Muscle of leg (tissue), 16 donors: ENCODE data around the gene UCHL3. TPM values are rescaled to one million over a fixed set of nuclear protein-coding genes. Genes with fewer than 3 reads are reported as not detected.

Experiments used
- DNase-seq: peaks from one replicate; pipeline ENCODE4 v3.0.0; 2013
- H3K27ac ChIP-seq: one replicate; pipeline ENCODE4 v1.5.1; 2013; ENCODE audit warnings: mild to moderate bottlenecking, low read length, control low read depth
- H3K27me3 ChIP-seq: one replicate; pipeline ENCODE4 v1.6.1; 2013; ENCODE audit warnings: low read length; ENCODE audit not compliant: control insufficient read depth, insufficient read depth
- H3K36me3 ChIP-seq: one replicate; pipeline ENCODE4 v1.6.1; 2013; ENCODE audit warnings: low read length; ENCODE audit not compliant: control insufficient read depth, insufficient read depth
- H3K4me1 ChIP-seq: one replicate; pipeline ENCODE4 v1.6.1; 2013; ENCODE audit warnings: low read length; ENCODE audit not compliant: control insufficient read depth, insufficient read depth
- H3K4me3 ChIP-seq: one replicate; pipeline ENCODE4 v1.5.1; 2013; ENCODE audit warnings: low read length, control low read depth
- H3K9me3 ChIP-seq: replicated peaks from 2 replicates; pipeline ENCODE4 v1.6.1; 2013; ENCODE audit warnings: low read depth, low read length; ENCODE audit not compliant: control insufficient read depth
- WGBS: methylation state at CpG from one replicate; pipeline ENCODE4 v1.1.5; 2013; ENCODE audit warnings: missing lambda C conversion rate; ENCODE audit not compliant: insufficient coverage; 5-methylcytosine and 5-hydroxymethylcytosine counted together
- long read RNA-seq, 11 donors: transcript quantifications; one replicate each; lab custom pipeline, GENCODE V29; 2026
- polyA plus RNA-seq, 8 donors: library from polyadenylated mRNA; unstranded; fragments of 120-200 nt; gene quantifications; one replicate each; pipeline versions ENCODE4 v1.2.1 to v1.2.3, GENCODE V29; 2013; ENCODE audit warnings: inconsistent platforms in 1 of 8, low replicate concordance in 1 of 8; ENCODE audit not compliant: insufficient read length in 8 of 8, insufficient read depth in 1 of 8
- total RNA-seq: library from RNA; stranded (reverse); fragments of 120-200 nt; gene quantifications from one replicate; pipeline ENCODE4 v1.2.4, GENCODE V29; 2013

The UCHL3 gene
- 23.9 TPM for total RNA-seq
- 10 to 100 TPM; 15.4 to 23.0 (median 17.9) TPM for polyA plus RNA-seq
- long read RNA-seq, donor 1, partial matches to known transcripts: 0 of 6 reads
- long read RNA-seq, donor 1, other reads (novel, unspliced or antisense): 6 of 6 reads
- long read RNA-seq, donor 2: 0 reads
- long read RNA-seq, donor 3, partial matches to known transcripts: 0 of 15 reads
- long read RNA-seq, donor 3, other reads (novel, unspliced or antisense): 14 of 15 reads
- long read RNA-seq, donor 4, partial matches to known transcripts: 0 of 6 reads
- long read RNA-seq, donor 4, other reads (novel, unspliced or antisense): 6 of 6 reads
- long read RNA-seq, donor 5, partial matches to known transcripts: 0 of 30 reads
- long read RNA-seq, donor 5, other reads (novel, unspliced or antisense): 29 of 30 reads
- long read RNA-seq, donor 6, partial matches to known transcripts: 0 of 23 reads
- long read RNA-seq, donor 6, other reads (novel, unspliced or antisense): 22 of 23 reads
- long read RNA-seq, donor 7, partial matches to known transcripts: 0 of 13 reads
- long read RNA-seq, donor 7, other reads (novel, unspliced or antisense): 10 of 13 reads
- long read RNA-seq, donor 8, partial matches to known transcripts: 0 of 10 reads
- long read RNA-seq, donor 8, other reads (novel, unspliced or antisense): 7 of 10 reads
- long read RNA-seq, donor 9: 0 reads
- long read RNA-seq, donor 10, partial matches to known transcripts: 0 of 9 reads
- long read RNA-seq, donor 10, other reads (novel, unspliced or antisense): 8 of 9 reads
- long read RNA-seq, donor 11, partial matches to known transcripts: 0 of 13 reads
- long read RNA-seq, donor 11, other reads (novel, unspliced or antisense): 13 of 13 reads

GRCh38 chr13:75549262-75550158, at the start of gene UCHL3:
UCHL3 (plus strand) TSS chr13:75549791; CDS start chr13:75549821, 30 bp downstream.
- Histone ChIP-seq H3K4me3 (peak within 1 kb of the TSS; percentile 75), H3K27me3 (no peaks in the 10 kb centered on the region), H3K9me3 (no peaks in the 10 kb centered on the region), H3K27ac (peak within 1 kb of the TSS; percentile 78), H3K4me1 (peaks cover 9% of the 10 kb centered on the region), H3K36me3 (peaks cover 2% of the 10 kb centered on the region)
- peak; percentile 97 for DNase-seq
- under 1% methylated on average over 63 of the region's 74 CpGs for WGBS

GRCh38 chr13:75505327-75505726, 44.3 kb upstream of the UCHL3 start:
- 33% methylated on average over 1 of the region's 3 CpGs for WGBS

GRCh38 chr13:75506018-75506417, 43.6 kb upstream of the UCHL3 start:
- H3K4me1 ChIP-seq: peaks cover 4% of the 10 kb centered on the region
- no peak overlapping the region for H3K27ac ChIP-seq
- H3K36me3 ChIP-seq: no peaks in the 10 kb centered on the region
- no peak overlapping the region for H3K4me3 ChIP-seq
- H3K27me3 ChIP-seq: no peaks in the 10 kb centered on the region
- WGBS: 83% methylated on average over 1 of the region's 1 CpG
- peak; percentile 29 for DNase-seq
- H3K9me3 ChIP-seq: no peaks in the 10 kb centered on the region

More at GRCh38 chr13:75505327-75505726, 44.3 kb upstream of the UCHL3 start:
- no peak overlapping the region for H3K27ac ChIP-seq
- H3K4me1 ChIP-seq: peaks cover 4% of the 10 kb centered on the region
- no peaks in the 10 kb centered on the region for H3K36me3 ChIP-seq
- H3K9me3 ChIP-seq: no peaks in the 10 kb centered on the region
- DNase-seq: peak; percentile 79
- no peaks in the 10 kb centered on the region for H3K27me3 ChIP-seq
- H3K4me3 ChIP-seq: no peak overlapping the region

DNA sequence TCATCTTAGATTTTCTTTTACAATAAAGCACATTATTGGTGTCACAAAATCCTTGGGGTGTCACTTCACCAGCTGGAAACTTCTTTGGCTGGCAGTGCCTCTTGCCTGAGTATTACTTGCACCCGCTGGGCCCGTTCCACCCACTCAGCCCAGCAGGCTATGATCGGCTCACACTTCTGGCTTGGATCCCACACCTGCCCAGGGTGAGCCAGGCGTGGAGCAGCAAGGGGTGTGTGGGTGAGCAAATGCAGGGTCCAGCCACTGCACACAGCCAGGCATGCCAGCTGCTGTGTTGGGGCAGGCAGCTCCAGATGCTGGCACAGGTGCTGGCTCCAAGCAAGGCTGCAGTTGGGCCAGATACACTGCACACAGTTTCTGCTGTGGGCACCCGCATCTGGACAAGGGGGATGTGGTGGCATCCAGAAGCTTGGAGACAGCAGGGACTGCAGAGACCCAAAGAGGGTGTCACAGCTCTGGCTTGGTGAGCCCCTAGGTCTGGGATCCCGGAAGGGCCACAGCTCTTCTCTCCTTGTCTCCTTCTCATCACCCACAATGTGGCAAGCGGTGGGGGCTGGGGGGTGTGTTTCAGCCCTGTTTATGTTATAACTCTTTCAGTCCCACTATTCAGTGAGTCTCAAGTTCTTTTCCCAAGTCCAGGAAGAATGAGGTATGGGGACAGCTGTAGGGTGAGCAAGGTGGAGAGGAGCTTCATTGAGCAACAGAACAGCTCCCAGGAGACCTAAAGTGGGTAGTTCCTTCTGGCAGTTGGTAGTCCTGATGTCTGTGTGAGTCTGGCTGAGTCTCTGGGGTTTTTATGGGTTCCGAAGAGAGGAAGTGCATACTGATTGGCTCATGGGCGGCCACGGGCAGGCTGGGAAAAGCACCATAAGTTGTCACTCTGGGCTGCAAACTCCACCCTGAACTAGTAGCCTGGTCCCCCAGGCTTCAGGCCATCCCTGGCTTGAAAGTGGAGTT, 42.3 kb upstream of the UCHL3 start:
- 70% methylated on average over 8 of the region's 10 CpGs for WGBS

DNA sequence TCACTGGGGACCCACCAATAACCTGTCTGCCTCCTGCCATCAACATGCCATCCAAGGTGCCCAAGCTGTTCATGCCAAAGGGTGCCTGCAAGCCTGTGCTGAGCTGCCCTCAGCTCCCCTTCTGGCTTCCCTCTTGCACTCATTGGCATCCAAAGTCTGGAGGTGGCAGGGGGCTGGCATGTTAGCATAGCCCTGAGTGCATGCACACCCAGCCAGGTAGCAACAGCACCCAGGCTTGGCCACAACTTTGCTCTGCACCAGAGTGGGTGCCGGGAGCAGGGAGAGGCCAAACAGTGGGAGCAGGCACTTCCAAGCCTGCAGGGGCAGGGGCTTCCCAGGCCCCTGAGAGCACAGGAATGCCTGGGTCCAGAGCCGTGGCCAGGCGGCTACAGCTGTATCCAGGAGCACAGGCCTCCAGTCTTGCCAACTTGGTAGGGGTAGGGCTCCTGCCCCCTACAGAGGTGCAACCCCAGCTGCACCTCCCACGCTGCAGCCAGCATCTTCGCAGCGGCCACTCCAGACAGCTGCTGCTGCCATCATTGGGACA, 41.5 kb upstream of the UCHL3 start:
- Histone ChIP-seq H3K27ac (no peak overlapping the region), H3K27me3 (no peaks in the 10 kb centered on the region), H3K36me3 (no peaks in the 10 kb centered on the region), H3K9me3 (no peaks in the 10 kb centered on the region), H3K4me1 (peaks cover 4% of the 10 kb centered on the region), H3K4me3 (no peak overlapping the region)
- DNase-seq: no peak
- WGBS: 72% methylated on average over 4 of the region's 6 CpGs

More for the DNA sequence above, 42.3 kb upstream of the UCHL3 start:
- Histone ChIP-seq H3K4me3 (no peak overlapping the region), H3K9me3 (no peaks in the 10 kb centered on the region), H3K36me3 (no peaks in the 10 kb centered on the region), H3K27me3 (no peaks in the 10 kb centered on the region), H3K27ac (no peak overlapping the region), H3K4me1 (peaks cover 4% of the 10 kb centered on the region)
- DNase-seq: peak; percentile 36

DNA sequence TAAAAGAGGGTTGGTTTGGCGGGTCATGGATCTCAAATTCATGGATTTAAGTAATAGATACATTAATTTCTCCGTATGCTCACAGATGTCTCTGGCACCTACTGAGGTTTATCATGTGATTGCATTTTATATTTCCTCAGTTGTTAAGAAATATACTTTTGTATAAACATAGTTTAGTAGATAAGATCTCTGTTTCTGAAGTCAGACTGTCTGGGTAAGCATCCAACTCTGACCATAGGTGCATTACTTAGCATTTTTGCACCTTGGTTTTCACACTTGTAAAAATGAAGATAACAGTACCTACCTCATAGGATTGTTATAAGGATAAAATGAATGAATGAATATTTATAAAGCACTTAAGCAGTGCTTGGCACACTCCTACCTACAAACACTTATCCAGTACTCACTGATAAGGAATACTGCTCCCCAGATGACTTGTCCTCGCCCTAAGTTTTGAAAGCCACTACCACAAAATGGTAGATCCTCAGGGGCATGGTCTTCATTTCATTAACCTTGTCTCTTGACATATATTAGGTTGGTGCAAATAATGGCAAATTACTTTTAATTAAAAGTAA, 38.5 kb upstream of the UCHL3 start:
- Histone ChIP-seq H3K4me3 (no peak overlapping the region), H3K9me3 (no peaks in the 10 kb centered on the region), H3K4me1 (peaks cover 4% of the 10 kb centered on the region), H3K27me3 (no peaks in the 10 kb centered on the region), H3K36me3 (no peaks in the 10 kb centered on the region), H3K27ac (no peak overlapping the region)
- no peak for DNase-seq
- no CpG with 5 or more reads among the region's 3 CpGs for WGBS

DNA sequence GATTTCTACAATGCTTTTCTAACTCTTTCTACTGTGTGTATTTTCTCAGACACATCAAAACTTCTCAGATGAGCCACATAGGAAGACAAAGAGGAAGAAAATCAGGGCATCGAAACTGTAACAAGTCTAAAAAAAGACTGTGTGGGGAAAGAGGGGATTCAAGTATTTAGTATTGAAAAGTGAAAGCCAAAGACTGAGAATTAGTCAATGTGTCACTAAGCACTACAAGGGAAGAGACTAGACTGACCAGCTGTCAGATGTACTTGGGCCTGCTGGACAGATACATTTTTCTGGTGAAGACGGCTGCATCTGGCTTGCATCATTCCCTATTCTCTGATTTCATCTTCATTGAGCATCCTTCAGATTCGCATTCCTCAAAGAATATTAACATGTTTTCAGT, 37.3 kb upstream of the UCHL3 start:
- H3K36me3 ChIP-seq: no peaks in the 10 kb centered on the region
- H3K27me3 ChIP-seq: no peaks in the 10 kb centered on the region
- no peak overlapping the region for H3K27ac ChIP-seq
- H3K4me1 ChIP-seq: peaks cover 3% of the 10 kb centered on the region
- WGBS: no CpG with 5 or more reads among the region's 3 CpGs
- H3K9me3 ChIP-seq: no peaks in the 10 kb centered on the region
- peak; percentile 73 for DNase-seq
- no peak overlapping the region for H3K4me3 ChIP-seq

DNA sequence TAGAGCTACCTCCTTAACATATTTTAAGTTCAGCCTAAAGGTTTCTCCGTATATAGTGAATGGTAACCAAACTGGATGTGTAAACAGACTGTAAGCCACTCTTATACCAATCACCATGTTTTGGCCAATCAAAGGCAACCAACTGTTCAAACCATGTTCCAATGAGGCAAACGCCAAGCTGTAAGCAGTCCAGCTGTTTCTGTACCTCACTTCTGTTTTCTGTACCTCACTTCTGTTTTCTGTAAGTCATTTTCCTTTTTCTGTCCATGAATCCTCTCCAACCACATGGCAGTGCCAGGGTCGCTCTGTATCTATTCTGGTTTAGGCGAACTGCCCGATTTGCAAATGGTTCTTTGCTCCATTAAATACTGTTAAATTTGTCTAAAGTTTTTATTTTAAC, 36.3 kb upstream of the UCHL3 start:
- Histone ChIP-seq H3K27me3 (no peaks in the 10 kb centered on the region), H3K4me1 (no peaks in the 10 kb centered on the region), H3K4me3 (no peak overlapping the region), H3K36me3 (no peaks in the 10 kb centered on the region), H3K9me3 (no peaks in the 10 kb centered on the region), H3K27ac (no peak overlapping the region)
- DNase-seq: peak; percentile 12
- 60% methylated on average over 1 of the region's 5 CpGs for WGBS
